ENCODE data around the gene MEAK7. TPM values are rescaled to one million over a fixed set of nuclear protein-coding genes. Genes with fewer than 3 reads are reported as not detected.

The MEAK7 gene
- total and polyA plus RNA-seq, 12 donors = 3.6 to 14.1 (median 6.8) TPM

DNA sequence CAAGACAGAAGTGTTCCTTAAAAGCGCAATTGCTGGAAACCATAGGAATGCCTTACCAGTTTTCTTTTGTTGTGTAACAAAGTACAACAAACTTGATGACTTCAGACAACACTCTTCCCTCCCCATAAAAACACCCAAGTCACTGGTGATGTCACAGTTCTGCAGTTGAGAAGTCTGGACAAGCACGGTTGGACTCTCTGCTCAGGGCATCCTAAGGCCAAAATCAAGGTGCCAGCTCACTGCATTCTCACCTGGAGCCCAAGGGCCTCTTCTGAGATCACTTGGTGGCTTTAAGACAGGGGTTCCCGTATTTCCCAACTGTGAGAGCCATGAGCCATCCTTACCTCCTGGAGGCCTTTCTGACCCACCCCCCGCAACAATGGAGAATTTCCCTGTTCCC is 45.6 kb upstream of the MEAK7 start:
- Histone ChIP-seq H3K36me3 (replicated peaks in 1 of 2) (no peaks in the 10 kb centered on the region), H3K27ac (peak overlapping the region in 1 of 5 donors; percentile 82), H3K9me3 (replicated peaks in 1 of 3) (no peaks in the 10 kb centered on the region), H3K4me3 (no peak overlapping the region), H3K4me1 (replicated peaks in 1 of 2) (no peaks in the 10 kb centered on the region), H3K27me3 (no peaks in the 10 kb centered on the region)
- WGBS, 4 donors = 67 to 94% (median 69%) methylated on average over 3 to 4 of the region's 4 CpGs
- TF ChIP-seq POLR2A (IDR thresholded peaks at IDR 0.05) = no peak
- TF ChIP-seq, protein P1, sequence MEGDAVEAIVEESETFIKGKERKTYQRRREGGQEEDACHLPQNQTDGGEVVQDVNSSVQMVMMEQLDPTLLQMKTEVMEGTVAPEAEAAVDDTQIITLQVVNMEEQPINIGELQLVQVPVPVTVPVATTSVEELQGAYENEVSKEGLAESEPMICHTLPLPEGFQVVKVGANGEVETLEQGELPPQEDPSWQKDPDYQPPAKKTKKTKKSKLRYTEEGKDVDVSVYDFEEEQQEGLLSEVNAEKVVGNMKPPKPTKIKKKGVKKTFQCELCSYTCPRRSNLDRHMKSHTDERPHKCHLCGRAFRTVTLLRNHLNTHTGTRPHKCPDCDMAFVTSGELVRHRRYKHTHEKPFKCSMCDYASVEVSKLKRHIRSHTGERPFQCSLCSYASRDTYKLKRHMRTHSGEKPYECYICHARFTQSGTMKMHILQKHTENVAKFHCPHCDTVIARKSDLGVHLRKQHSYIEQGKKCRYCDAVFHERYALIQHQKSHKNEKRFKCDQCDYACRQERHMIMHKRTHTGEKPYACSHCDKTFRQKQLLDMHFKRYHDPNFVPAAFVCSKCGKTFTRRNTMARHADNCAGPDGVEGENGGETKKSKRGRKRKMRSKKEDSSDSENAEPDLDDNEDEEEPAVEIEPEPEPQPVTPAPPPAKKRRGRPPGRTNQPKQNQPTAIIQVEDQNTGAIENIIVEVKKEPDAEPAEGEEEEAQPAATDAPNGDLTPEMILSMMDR (IDR thresholded peaks at IDR 0.05) = no peak
- intact Hi-C loops (cut with DNase I) = no loop called here
- no peak for DNase-seq

GRCh38 chr16:84548971-84549844 is 44.7 kb upstream of the MEAK7 start:
- peak in 6 of 7 donors; percentile 36 to 80 (median 54) for DNase-seq
- Histone ChIP-seq H3K4me3 (no peak overlapping the region), H3K4me1 (replicated peaks in 1 of 2) (no peaks in the 10 kb centered on the region), H3K27me3 (no peaks in the 10 kb centered on the region), H3K36me3 (replicated peaks in 1 of 2) (no peaks in the 10 kb centered on the region), H3K9me3 (replicated peaks in 1 of 3) (no peaks in the 10 kb centered on the region), H3K27ac (peak overlapping the region in 3 of 5 donors; percentile 40 to 82 (median 59))
- intact Hi-C loops (cut with DNase I) = no loop called here
- 54 to 65% (median 56%) methylated on average over 19 to 25 of the region's 25 CpGs for WGBS, 4 donors
- no peak for TF ChIP-seq POLR2A (IDR thresholded peaks at IDR 0.05)
- TF ChIP-seq, protein P1 (IDR thresholded peaks at IDR 0.05) = no peak

- DNase-seq = no peak
- H3K27me3 ChIP-seq = no peaks in the 10 kb centered on the region
Measured at GRCh38 chr16:84548508-84548907, 44.0 kb upstream of the MEAK7 start.

GRCh38 chr16:84547546-84548061 is 43.1 kb upstream of the MEAK7 start:
- no peak overlapping the region for H3K27ac ChIP-seq
- 81 to 89% (median 87%) methylated on average over 11 to 12 of the region's 12 CpGs for WGBS, 4 donors
- H3K27me3 ChIP-seq = no peaks in the 10 kb centered on the region
- H3K9me3 ChIP-seq (replicated peaks in 1 of 3) = no peaks in the 10 kb centered on the region
- no peaks in the 10 kb centered on the region for H3K36me3 ChIP-seq (replicated peaks in 1 of 2)
- no peak for TF ChIP-seq POLR2A (IDR thresholded peaks at IDR 0.05)
- TF ChIP-seq, protein P1 (IDR thresholded peaks at IDR 0.05) = no peak
- intact Hi-C loops (cut with DNase I) = no loop called here
- no peak for DNase-seq
- no peak overlapping the region for H3K4me3 ChIP-seq
- no peaks in the 10 kb centered on the region for H3K4me1 ChIP-seq (replicated peaks in 1 of 2)

More at GRCh38 chr16:84548508-84548907, 44.0 kb upstream of the MEAK7 start:
- H3K36me3 ChIP-seq (replicated peaks in 1 of 2) = no peaks in the 10 kb centered on the region
- H3K4me3 ChIP-seq = no peak overlapping the region
- intact Hi-C loops (cut with DNase I) = no loop called here
- H3K9me3 ChIP-seq (replicated peaks in 1 of 3) = no peaks in the 10 kb centered on the region
- TF ChIP-seq POLR2A (IDR thresholded peaks at IDR 0.05) = no peak
- TF ChIP-seq, protein P1 (IDR thresholded peaks at IDR 0.05) = no peak
- WGBS, 4 donors = 78 to 94% (median 82%) methylated on average over 6 to 8 of the region's 8 CpGs
- no peaks in the 10 kb centered on the region for H3K4me1 ChIP-seq (replicated peaks in 1 of 2)
- H3K27ac ChIP-seq = peak overlapping the region in 2 of 5 donors; percentile 59 to 82

All from adrenal gland (tissue), 12 donors.